ENCODE data around the gene INO80D.

The INO80D gene

GRCh38 chr2:206011795-206012194 lies 74.2 kb downstream of the INO80D start:
- Histone ChIP-seq H3K4me3 (no peak overlapping the region), H3K36me3 (peaks cover 38 to 78% (median 51%) of the 10 kb centered on the region in 3 donors), H3K4me1 (no peaks in the 10 kb centered on the region), H3K9me3 (no peaks in the 10 kb centered on the region), H3K27ac (no peak overlapping the region), H3K27me3 (no peaks in the 10 kb centered on the region)
- no peak for TF ChIP-seq CTCF (IDR thresholded peaks at IDR 0.05)
- DNase-seq = no peak
- intact Hi-C loops (cut with DNase I; ENCODE audit: low total_unique reads) = no loop called here

- no peaks in the 10 kb centered on the region for H3K4me1 ChIP-seq
- peaks cover 45 to 78% (median 51%) of the 10 kb centered on the region in 3 donors for H3K36me3 ChIP-seq
- no peak overlapping the region for H3K4me3 ChIP-seq
- H3K9me3 ChIP-seq = no peaks in the 10 kb centered on the region
- intact Hi-C loops (cut with DNase I; ENCODE audit: low total_unique reads) = no loop called here
- no peak overlapping the region for H3K27ac ChIP-seq
- DNase-seq = no peak
- no peak for TF ChIP-seq CTCF (IDR thresholded peaks at IDR 0.05)
- H3K27me3 ChIP-seq = no peaks in the 10 kb centered on the region
Observed at GRCh38 chr2:206011018-206011614, 74.9 kb downstream of the INO80D start.

GRCh38 chr2:206004004-206004693 lies 81.8 kb downstream of the INO80D start:
- intact Hi-C loops (cut with DNase I; ENCODE audit: low total_unique reads) = no loop called here
- Histone ChIP-seq H3K36me3 (peaks cover 53 to 62% (median 59%) of the 10 kb centered on the region in 3 donors), H3K4me3 (no peak overlapping the region), H3K4me1 (no peaks in the 10 kb centered on the region), H3K9me3 (no peaks in the 10 kb centered on the region), H3K27me3 (no peaks in the 10 kb centered on the region), H3K27ac (no peak overlapping the region)
- no peak for DNase-seq
- TF ChIP-seq CTCF (IDR thresholded peaks at IDR 0.05) = no peak

- peaks cover 38 to 53% (median 52%) of the 10 kb centered on the region in 3 donors for H3K36me3 ChIP-seq
- intact Hi-C loops (cut with DNase I; ENCODE audit: low total_unique reads) = no loop called here
- no peak overlapping the region for H3K4me3 ChIP-seq
- H3K9me3 ChIP-seq = no peaks in the 10 kb centered on the region
- H3K4me1 ChIP-seq = no peaks in the 10 kb centered on the region
- no peak for TF ChIP-seq CTCF (IDR thresholded peaks at IDR 0.05)
- no peak for DNase-seq
- no peak overlapping the region for H3K27ac ChIP-seq
- H3K27me3 ChIP-seq = no peaks in the 10 kb centered on the region
Observed at GRCh38 chr2:206002440-206002839, 83.5 kb downstream of the INO80D start.

- H3K36me3 ChIP-seq = peaks cover 32 to 48% (median 46%) of the 10 kb centered on the region in 3 donors
- no peak overlapping the region for H3K27ac ChIP-seq
Observed at GRCh38 chr2:206001912-206002311, 84.1 kb downstream of the INO80D start.

More at GRCh38 chr2:206001912-206002311, 84.1 kb downstream of the INO80D start:
- intact Hi-C loops (cut with DNase I; ENCODE audit: low total_unique reads) = no loop called here
- TF ChIP-seq CTCF (IDR thresholded peaks at IDR 0.05) = no peak
- H3K27me3 ChIP-seq = no peaks in the 10 kb centered on the region
- H3K4me3 ChIP-seq = no peak overlapping the region
- DNase-seq = no peak
- H3K4me1 ChIP-seq = no peaks in the 10 kb centered on the region
- no peaks in the 10 kb centered on the region for H3K9me3 ChIP-seq
